Measurements from ENCODE around the gene CPNE2.

GRCh38 chr16:57087003-57087402 is 5.4 kb upstream of the CPNE2 start:
- no peak for TF ChIP-seq REST (IDR thresholded peaks at IDR 0.05; ENCODE audit: insufficient read depth in 1 of 2, low read depth in 2 of 2, low read length in 2 of 2)
- no peak for TF ChIP-seq SIN3A (IDR thresholded peaks at IDR 0.05; ENCODE audit: borderline replicate concordance, insufficient read depth, low read length)
- no peak for TF ChIP-seq POLR2AphosphoS5 (IDR thresholded peaks at IDR 0.05; ENCODE audit: low read depth, low read length)
- TF ChIP-seq TAF1 (IDR thresholded peaks at IDR 0.05; ENCODE audit: borderline replicate concordance, insufficient read depth, low read length): no peak
- no peak for TF ChIP-seq FOXP2 (optimal IDR thresholded peaks at IDR 0.05; ENCODE audit: borderline replicate concordance, extremely low read depth, extremely low read length, insufficient read depth)

Measured in PFSK-1 (cell line).